Measurements from ENCODE around the gene FOXL1.

DNA sequence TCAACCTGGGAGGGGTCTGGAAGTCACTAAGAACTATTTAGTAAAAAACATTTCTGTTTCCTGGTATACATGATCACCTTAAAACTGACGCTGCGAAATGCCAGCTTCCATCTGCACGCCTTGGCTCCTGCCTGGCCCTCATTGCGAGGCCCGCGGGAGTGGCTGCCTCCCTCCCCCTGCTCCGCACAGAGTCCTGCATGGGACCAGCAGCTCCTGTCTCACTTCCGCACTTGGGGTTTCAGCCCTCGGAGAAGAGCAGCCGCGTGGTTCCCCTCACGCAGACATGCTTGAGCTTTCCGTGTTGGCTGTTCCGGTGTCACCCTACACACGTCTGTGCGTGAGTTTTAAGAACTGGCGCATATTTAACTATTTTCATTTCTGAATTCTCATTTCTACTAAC is 41.7 kb upstream of the FOXL1 start:
- TF ChIP-seq POLR2A (IDR thresholded peaks at IDR 0.05) (no peak), CTCF (IDR thresholded peaks at IDR 0.05) (no peak)
